GM23338 (cell line): ENCODE data around the gene DNAJB6. TPM values are rescaled to one million over a fixed set of nuclear protein-coding genes. Genes with fewer than 3 reads are reported as not detected.

Experiments
- ATAC-seq: fragments of 200-7000 bp; cut with Tn5 transposase; 3 replicates; pipeline ENCODE4 v1.9.1; 2020
- DNase-seq: peaks from one replicate; pipeline ENCODE4 v3.0.0-alpha.2; 2015; ENCODE audit warnings: low spot score
- H2AFZ ChIP-seq: fragments of 200-600 bp; sonication (generic); 2 replicates; pipeline ENCODE4 v1.8.0; 2016; ENCODE audit warnings: antibody characterized with exemption, mild to moderate bottlenecking, moderate library complexity
- H3F3A ChIP-seq: fragments of 200-600 bp; sonication (generic); replicated peaks from 2 replicates; pipeline ENCODE4 v1.8.0; 2017; ENCODE audit warnings: antibody characterized with exemption, mixed run types, low read depth
- H3K27ac ChIP-seq: fragments of 200-600 bp; sonication (generic); 2 replicates; pipeline ENCODE4 v1.6.1; 2016; ENCODE audit warnings: low read depth
- H3K27me3 ChIP-seq: fragments of 200-600 bp; sonication (generic); 2 replicates; pipeline ENCODE4 v1.8.0; 2016; ENCODE audit warnings: mild to moderate bottlenecking, mixed run types, moderate library complexity; ENCODE audit not compliant: insufficient read depth
- H3K36me3 ChIP-seq: fragments of 200-600 bp; sonication (generic); 2 replicates; pipeline ENCODE4 v1.8.0; 2016; ENCODE audit warnings: mild to moderate bottlenecking; ENCODE audit not compliant: insufficient read depth
- H3K4me1 ChIP-seq: fragments of 200-600 bp; sonication (generic); 2 replicates; pipeline ENCODE4 v1.8.0; 2016; ENCODE audit warnings: mild to moderate bottlenecking, moderate library complexity; ENCODE audit not compliant: insufficient read depth
- H3K4me2 ChIP-seq: fragments of 200-600 bp; sonication (generic); 2 replicates; pipeline ENCODE4 v1.7.1; 2017; ENCODE audit warnings: mixed run types
- H3K4me3 ChIP-seq: fragments of 200-600 bp; sonication (generic); 2 replicates; pipeline ENCODE4 v1.6.1; 2016; ENCODE audit warnings: mixed run types
- H3K79me2 ChIP-seq: fragments of 200-600 bp; sonication (generic); replicated peaks from 2 replicates; pipeline ENCODE4 v1.8.0; 2017; ENCODE audit warnings: mild to moderate bottlenecking; ENCODE audit not compliant: insufficient read depth
- H3K9me2 ChIP-seq: fragments of 200-600 bp; sonication (generic); 2 replicates; pipeline ENCODE4 v1.8.0; 2017; ENCODE audit not compliant: insufficient read depth
- H4K20me1 ChIP-seq: fragments of 200-600 bp; sonication (generic); replicated peaks from 2 replicates; pipeline ENCODE4 v1.8.0; 2017; ENCODE audit warnings: mild to moderate bottlenecking; ENCODE audit not compliant: insufficient read depth
- H3K27ac Mint-ChIP-seq: 2 replicates; pipeline ENCODE4 v1.8.0; 2020; ENCODE audit warnings: inconsistent platforms, mild to moderate bottlenecking, moderate library complexity, mixed read lengths
- H3K27me3 Mint-ChIP-seq: 3 replicates; pipeline ENCODE4 v1.8.0; 2022; ENCODE audit warnings: low read depth, mild to moderate bottlenecking, moderate library complexity, mixed read lengths, inconsistent platforms; ENCODE audit not compliant: insufficient read depth, poor library complexity
- H3K36me3 Mint-ChIP-seq: 3 replicates; pipeline ENCODE4 v1.8.0; 2021; ENCODE audit warnings: low read depth, mild to moderate bottlenecking, inconsistent platforms, moderate library complexity, mixed read lengths
- H3K4me1 Mint-ChIP-seq: 3 replicates; pipeline ENCODE4 v1.8.0; 2020; ENCODE audit warnings: mild to moderate bottlenecking, inconsistent platforms, mixed read lengths
- H3K4me3 Mint-ChIP-seq: 3 replicates; pipeline ENCODE4 v1.8.0; 2021; ENCODE audit warnings: moderate library complexity, mild to moderate bottlenecking, inconsistent platforms, mixed read lengths
- H3K9me3 Mint-ChIP-seq: 3 replicates; pipeline ENCODE4 v1.8.0; 2020; ENCODE audit warnings: moderate library complexity, mild to moderate bottlenecking, inconsistent platforms, mixed read lengths
- CREB1 ChIP-seq: fragments of 250-450 bp; sonication (Bioruptor Pico); IDR thresholded peaks from 2 replicates; pipeline ENCODE4 v1.5.0; 2020; ENCODE audit warnings: low read depth, mild to moderate bottlenecking, moderate library complexity
- ETS1 ChIP-seq: IDR thresholded peaks from 2 replicates; pipeline ENCODE4 v1.6.1; 2016; ENCODE audit warnings: antibody characterized with exemption
- NANOG ChIP-seq: IDR thresholded peaks from 2 replicates; pipeline ENCODE4 v1.6.1; 2016; ENCODE audit warnings: antibody characterized with exemption, borderline replicate concordance
- POLR2AphosphoS5 ChIP-seq: IDR thresholded peaks from 2 replicates; pipeline ENCODE4 v1.6.1; 2016; ENCODE audit warnings: antibody characterized with exemption, low read depth
- REST ChIP-seq: IDR thresholded peaks from one replicate; pipeline ENCODE4 v1.6.1; 2018; ENCODE audit warnings: antibody characterized with exemption; ENCODE audit not compliant: unreplicated experiment
- STAT1 ChIP-seq: IDR thresholded peaks from one replicate; pipeline ENCODE4 v1.6.1; 2016; ENCODE audit warnings: antibody characterized with exemption; ENCODE audit not compliant: unreplicated experiment
- ZNF331 ChIP-seq: fragments of 250-450 bp; sonication (Bioruptor Pico); IDR thresholded peaks from 2 replicates; pipeline ENCODE4 v1.5.0; 2020; ENCODE audit warnings: low read depth, mild to moderate bottlenecking, moderate library complexity
- polyA plus RNA-seq: library from polyadenylated mRNA; unstranded; fragments of >200 nt; fragmentation: Nextera tagmentation; extraction: Ambion mirVana; gene quantifications from 2 replicates; pipeline ENCODE4 v1.2.1, GENCODE V29; 2016
- total RNA-seq: library from RNA; depleted of rRNA; stranded (reverse); fragments of >200 nt; shearing (Covaris generic); gene quantifications from 2 replicates; pipeline ENCODE4 v1.2.3, GENCODE V29; 2014
- TF ChIP-seq, protein P1 (sequence below), 2 experiments: fragments of 200-600 bp in 1 of 2; sonication (generic) in 1 of 2; conservative IDR thresholded peaks; 2 replicates each; pipeline versions ENCODE4 v1.5.1 to v1.6.1; 2016 to 2017; ENCODE audit warnings: antibody characterized with exemption in 2 of 2, low read depth in 2 of 2, mild to moderate bottlenecking in 2 of 2, moderate library complexity in 1 of 2

The DNAJB6 gene
- total and polyA plus RNA-seq, 2 experiments from 2014 or later: 308 to 322 TPM

GRCh38 chr7:157436763-157437480, 100.1 kb downstream of the DNAJB6 start:
- H3K4me3 Mint-ChIP-seq: no peak overlapping the region
- H3K79me2 ChIP-seq: no peaks in the 10 kb centered on the region
- no peaks in the 10 kb centered on the region for H3K9me2 ChIP-seq
- H3K27ac ChIP-seq: no peak overlapping the region
- peaks cover 4% of the 10 kb centered on the region for H3K4me1 Mint-ChIP-seq
- DNase-seq (no peak), ATAC-seq (no peak)
- H2AFZ ChIP-seq: no peak overlapping the region
- H3F3A ChIP-seq: 0 out of 2 replicates have a peak, but pooled peaks cover 8% of the 10 kb centered on the region
- H3K27ac Mint-ChIP-seq: no peak overlapping the region
- TF ChIP-seq POLR2AphosphoS5 (no peak), ETS1 (no peak), CREB1 (no peak), STAT1 (no peak), REST (no peak), NANOG (no peak), ZNF331 (CRISPR knock-in tag) (no peak)
- TF ChIP-seq, protein P1, sequence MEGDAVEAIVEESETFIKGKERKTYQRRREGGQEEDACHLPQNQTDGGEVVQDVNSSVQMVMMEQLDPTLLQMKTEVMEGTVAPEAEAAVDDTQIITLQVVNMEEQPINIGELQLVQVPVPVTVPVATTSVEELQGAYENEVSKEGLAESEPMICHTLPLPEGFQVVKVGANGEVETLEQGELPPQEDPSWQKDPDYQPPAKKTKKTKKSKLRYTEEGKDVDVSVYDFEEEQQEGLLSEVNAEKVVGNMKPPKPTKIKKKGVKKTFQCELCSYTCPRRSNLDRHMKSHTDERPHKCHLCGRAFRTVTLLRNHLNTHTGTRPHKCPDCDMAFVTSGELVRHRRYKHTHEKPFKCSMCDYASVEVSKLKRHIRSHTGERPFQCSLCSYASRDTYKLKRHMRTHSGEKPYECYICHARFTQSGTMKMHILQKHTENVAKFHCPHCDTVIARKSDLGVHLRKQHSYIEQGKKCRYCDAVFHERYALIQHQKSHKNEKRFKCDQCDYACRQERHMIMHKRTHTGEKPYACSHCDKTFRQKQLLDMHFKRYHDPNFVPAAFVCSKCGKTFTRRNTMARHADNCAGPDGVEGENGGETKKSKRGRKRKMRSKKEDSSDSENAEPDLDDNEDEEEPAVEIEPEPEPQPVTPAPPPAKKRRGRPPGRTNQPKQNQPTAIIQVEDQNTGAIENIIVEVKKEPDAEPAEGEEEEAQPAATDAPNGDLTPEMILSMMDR (conservative IDR thresholded peaks at IDR 0.05; ENCODE audit: low read depth in 2 of 2): no peak
- no peak overlapping the region for H3K4me3 ChIP-seq
- H3K27me3 ChIP-seq: no peaks in the 10 kb centered on the region
- no peaks in the 10 kb centered on the region for H3K4me1 ChIP-seq
- peaks cover 32% of the 10 kb centered on the region for H3K36me3 Mint-ChIP-seq
- no peaks in the 10 kb centered on the region for H4K20me1 ChIP-seq
- no peaks in the 10 kb centered on the region for H3K36me3 ChIP-seq
- peaks cover 71% of the 10 kb centered on the region for H3K9me3 Mint-ChIP-seq
- H3K27me3 Mint-ChIP-seq: peaks cover 18% of the 10 kb centered on the region
- no peak overlapping the region for H3K4me2 ChIP-seq
